Ishikawa (cell line): ENCODE data around the gene TBC1D17.

Experiments
- CREB1 ChIP-seq: IDR thresholded peaks from 2 replicates; pipeline ENCODE4 v1.6.1; 2012; ENCODE audit warnings: low read depth
- NFIC ChIP-seq: IDR thresholded peaks from 2 replicates; pipeline ENCODE4 v1.6.1; 2012
- TAF1 ChIP-seq: IDR thresholded peaks from 2 replicates; pipeline ENCODE4 v1.6.1; 2012; ENCODE audit warnings: low read depth, mild to moderate bottlenecking
- ZBTB7A ChIP-seq: IDR thresholded peaks from 2 replicates; pipeline ENCODE4 v1.6.1; 2012; ENCODE audit warnings: low read depth

DNA sequence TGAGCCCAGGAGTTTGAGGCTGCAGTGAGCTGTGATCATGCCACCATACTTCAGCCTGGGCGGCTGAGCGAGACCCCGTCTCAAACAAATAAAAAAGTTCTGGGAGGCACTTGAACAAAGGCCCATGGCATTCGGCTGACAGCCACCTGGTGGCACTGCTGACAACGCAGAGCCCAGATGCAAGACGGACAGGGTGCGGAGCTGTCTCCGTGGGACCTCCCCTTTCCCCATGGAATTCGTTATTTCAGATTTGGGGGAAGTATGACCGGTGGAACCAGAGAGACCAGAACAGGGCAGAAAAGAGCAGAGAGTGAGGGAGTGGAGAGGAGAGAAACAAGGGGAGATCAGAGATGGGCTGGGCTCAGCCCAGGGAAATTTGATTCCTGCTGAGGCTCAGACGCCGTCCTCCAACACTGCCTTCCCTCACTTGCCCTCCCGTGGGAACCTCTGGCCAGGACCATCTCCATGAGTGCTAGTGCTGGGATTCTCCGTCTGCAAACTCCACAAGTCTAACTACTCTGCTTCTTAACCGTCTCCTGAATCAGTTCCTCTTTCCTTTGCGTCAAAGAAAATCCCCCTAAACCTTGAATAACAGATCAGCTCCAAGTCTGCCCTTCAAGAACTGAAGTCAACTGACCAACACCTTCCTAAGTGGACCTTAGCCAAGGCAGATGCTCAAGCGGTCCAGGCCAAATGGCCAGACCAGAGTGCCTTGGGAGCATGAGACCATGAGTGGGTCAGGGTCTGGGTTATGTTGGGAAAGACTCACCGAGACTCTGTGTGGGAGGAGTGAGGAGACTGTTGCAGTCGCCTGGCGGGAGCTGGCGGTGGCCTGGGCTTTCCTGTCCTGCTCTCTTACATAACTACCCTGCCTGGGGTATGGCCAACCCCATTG is 39.6 kb downstream of the TBC1D17 start:
- TF ChIP-seq TAF1 (no peak), CREB1 (no peak), ZBTB7A (no peak), NFIC (no peak)
